Stimulated activated CD8-positive, alpha-beta memory T cell treated with anti-CD3 and anti-CD28 coated beads, Interleukin-15, amount 100 ng/mL, for 24 hours (primary cell): ENCODE measurements around the gene SUSD4.

Experiments used
- DNase-seq: peaks from one replicate; pipeline ENCODE4 v3.0.0-alpha.2; 2020; ENCODE audit warnings: low read depth

SUSD4 gene

GRCh38 chr1:223358826-223359225 is 5.2 kb downstream of the SUSD4 start:
- DNase-seq: no peak

- DNase-seq: no peak
These were observed 8.3 kb downstream of the SUSD4 start for GRCh38 chr1:223355699-223356098.

- DNase-seq: no peak
These were observed 10.0 kb downstream of the SUSD4 start for GRCh38 chr1:223353939-223354338.

- no peak for DNase-seq
These were observed 11.0 kb downstream of the SUSD4 start for GRCh38 chr1:223352944-223353343.

- DNase-seq: no peak
These were observed 13.5 kb downstream of the SUSD4 start for GRCh38 chr1:223350361-223350908.

GRCh38 chr1:223349241-223349640 is 14.7 kb downstream of the SUSD4 start:
- DNase-seq: no peak

- DNase-seq: no peak
These were observed 15.5 kb downstream of the SUSD4 start for GRCh38 chr1:223348439-223348838.

GRCh38 chr1:223347583-223347982 is 16.4 kb downstream of the SUSD4 start:
- DNase-seq: no peak

- DNase-seq: no peak
These were observed 17.7 kb downstream of the SUSD4 start for GRCh38 chr1:223346311-223346710.

GRCh38 chr1:223345720-223346119 is 18.3 kb downstream of the SUSD4 start:
- DNase-seq: no peak

- DNase-seq: no peak
These were observed 19.5 kb downstream of the SUSD4 start for GRCh38 chr1:223344491-223344890.

GRCh38 chr1:223343692-223344091 is 20.3 kb downstream of the SUSD4 start:
- no peak for DNase-seq

GRCh38 chr1:223341121-223341520 is 22.9 kb downstream of the SUSD4 start:
- DNase-seq: no peak

- no peak for DNase-seq
These were observed 23.3 kb downstream of the SUSD4 start for GRCh38 chr1:223340637-223341036.

- no peak for DNase-seq
These were observed 24.1 kb downstream of the SUSD4 start for GRCh38 chr1:223339861-223340260.

GRCh38 chr1:223338811-223339746 is 24.9 kb downstream of the SUSD4 start:
- DNase-seq: no peak

- DNase-seq: no peak
These were observed 26.7 kb downstream of the SUSD4 start for GRCh38 chr1:223337174-223337869.

GRCh38 chr1:223334156-223334555 is 29.8 kb downstream of the SUSD4 start:
- no peak for DNase-seq

- DNase-seq: no peak
These were observed 31.0 kb downstream of the SUSD4 start for GRCh38 chr1:223332997-223333396.

GRCh38 chr1:223331929-223332328 is 32.0 kb downstream of the SUSD4 start:
- DNase-seq: no peak

GRCh38 chr1:223331301-223331700 is 32.7 kb downstream of the SUSD4 start:
- no peak for DNase-seq

GRCh38 chr1:223330466-223330865 is 33.5 kb downstream of the SUSD4 start:
- no peak for DNase-seq
